Immature natural killer cell (primary cell): ENCODE data around the gene ORC4. TPM values are rescaled to one million over a fixed set of nuclear protein-coding genes. Genes with fewer than 3 reads are reported as not detected.
A peak's percentile ranks its signal among the peaks of the same experiment; 100 is the strongest.

Experiments used
- DNase-seq, 3 donors: peaks; one replicate each; pipeline ENCODE4 v3.0.0; 2022; ENCODE audit warnings: mixed read lengths in 1 of 3
- H3K27ac Mint-ChIP-seq, 6 donors: one replicate each; pipeline ENCODE4 v1.8.0; 2020; ENCODE audit warnings: mixed read lengths in 6 of 6, mild to moderate bottlenecking in 5 of 6, inconsistent platforms in 4 of 6, moderate library complexity in 3 of 6
- H3K27me3 Mint-ChIP-seq, 3 donors: one replicate each; pipeline ENCODE4 v1.8.0; 2020 to 2021; ENCODE audit warnings: low read depth in 3 of 3, mild to moderate bottlenecking in 3 of 3, mixed read lengths in 3 of 3, moderate library complexity in 3 of 3, inconsistent platforms in 1 of 3
- H3K36me3 Mint-ChIP-seq, 3 donors: one replicate each; pipeline ENCODE4 v1.8.0; 2020; ENCODE audit warnings: mixed read lengths in 3 of 3, inconsistent platforms in 2 of 3, mild to moderate bottlenecking in 2 of 3
- H3K4me1 Mint-ChIP-seq, 2 donors: one replicate each; pipeline ENCODE4 v1.8.0; 2020; ENCODE audit warnings: inconsistent platforms in 2 of 2, mild to moderate bottlenecking in 2 of 2, mixed read lengths in 2 of 2, moderate library complexity in 1 of 2
- H3K4me3 Mint-ChIP-seq, 5 donors: one replicate each; pipeline ENCODE4 v1.8.0; 2020; ENCODE audit warnings: mild to moderate bottlenecking in 5 of 5, mixed read lengths in 5 of 5, inconsistent platforms in 3 of 5, moderate library complexity in 3 of 5
- H3K9me3 Mint-ChIP-seq, 6 donors: one replicate each; pipeline ENCODE4 v1.8.0; 2020; ENCODE audit warnings: mild to moderate bottlenecking in 6 of 6, mixed read lengths in 6 of 6, inconsistent platforms in 4 of 6, moderate library complexity in 3 of 6
- polyA plus RNA-seq, 3 donors: library from polyadenylated mRNA; unstranded; fragments of 300-500 nt; fragmentation: Illumina TruSeq; gene quantifications; one replicate each; pipeline ENCODE4 v1.2.3, GENCODE V29; 2021

The ORC4 gene
- polyA plus RNA-seq, 3 donors from 2014 or later, result 26.5 to 57.3 (median 52.3) TPM

DNA sequence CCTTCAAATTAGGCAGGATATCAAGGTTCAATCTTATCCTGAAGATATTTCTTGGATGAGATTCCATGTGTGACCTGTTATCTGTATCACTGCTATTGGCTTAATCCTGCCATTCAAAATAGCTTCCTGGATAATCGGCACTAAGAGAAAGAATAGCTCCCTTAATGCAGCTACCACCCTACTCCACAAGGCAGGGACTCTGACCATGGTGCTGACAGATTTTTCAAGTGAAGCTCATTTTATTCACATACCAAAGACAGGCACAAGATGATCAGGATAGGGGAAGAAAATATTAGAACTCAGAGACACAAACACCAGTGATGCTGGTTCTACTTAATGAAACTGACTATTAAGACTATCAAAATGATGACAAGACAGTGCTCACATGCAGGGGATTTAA, 74.9 kb downstream of the ORC4 start:
- peaks cover 14 to 43% (median 24%) of the 10 kb centered on the region in 3 donors for H3K36me3 Mint-ChIP-seq
- no peak overlapping the region for H3K27ac Mint-ChIP-seq
- H3K4me3 Mint-ChIP-seq, result no peak overlapping the region
- H3K27me3 Mint-ChIP-seq, result no peaks in the 10 kb centered on the region
- H3K4me1 Mint-ChIP-seq, result no peaks in the 10 kb centered on the region
- no peaks in the 10 kb centered on the region for H3K9me3 Mint-ChIP-seq
- no peak for DNase-seq

DNA sequence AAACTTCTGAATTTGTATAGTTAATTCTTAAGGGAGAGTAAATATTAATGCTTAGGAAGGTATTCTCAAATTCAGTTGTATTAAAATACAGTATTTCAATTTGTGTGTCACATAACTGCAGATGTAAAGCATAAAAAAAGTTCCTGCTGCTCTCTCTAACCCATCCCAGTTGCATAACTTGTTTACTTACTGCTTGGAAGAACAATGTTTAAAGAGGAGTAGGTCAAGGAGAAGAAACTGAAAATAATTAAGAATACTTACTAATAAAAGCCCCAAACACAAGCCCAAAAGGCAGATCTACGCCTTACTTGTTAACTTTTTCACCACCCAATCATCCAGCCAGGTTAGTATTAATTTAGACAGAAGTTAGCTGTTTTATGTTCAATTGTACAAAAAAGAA, 81.2 kb downstream of the ORC4 start:
- Mint-ChIP-seq H3K36me3 (peaks cover 3 to 50% (median 11%) of the 10 kb centered on the region in 3 donors), H3K27ac (peak overlapping the region in 1 of 6 donors; percentile 12), H3K4me3 (no peak overlapping the region), H3K4me1 (no peaks in the 10 kb centered on the region), H3K9me3 (no peaks in the 10 kb centered on the region), H3K27me3 (no peaks in the 10 kb centered on the region)
- DNase-seq, result no peak

DNA sequence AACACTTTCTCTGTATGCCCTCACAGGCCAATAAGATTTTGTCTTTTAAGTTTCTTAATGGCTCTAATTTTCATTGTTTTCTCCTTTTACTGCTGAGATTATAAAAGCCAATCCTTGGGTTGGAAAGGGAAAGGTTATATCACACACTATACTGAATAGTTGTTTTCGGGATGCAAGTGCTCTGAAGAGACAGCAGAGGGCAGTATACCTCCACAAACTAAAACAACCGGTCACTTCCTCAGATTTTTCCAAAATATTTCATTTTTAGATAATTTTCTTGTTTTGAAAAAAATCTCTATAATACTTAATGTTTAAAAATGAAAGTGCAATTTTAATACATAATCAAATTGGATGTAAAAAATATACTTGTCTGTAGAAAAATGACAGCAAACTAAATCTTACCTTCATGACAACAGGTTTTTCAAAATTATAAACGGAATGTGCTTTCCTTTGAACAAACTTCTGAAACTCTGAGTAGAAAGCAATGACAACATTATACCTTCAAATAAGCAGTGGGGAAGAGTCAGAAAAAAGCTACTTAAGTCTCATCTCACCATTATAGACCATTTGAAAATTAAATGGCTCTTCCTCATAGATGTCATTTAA, 82.7 kb downstream of the ORC4 start:
- Mint-ChIP-seq H3K9me3 (no peaks in the 10 kb centered on the region), H3K4me3 (no peak overlapping the region), H3K27ac (peak overlapping the region in 1 of 6 donors; percentile 26), H3K4me1 (no peaks in the 10 kb centered on the region), H3K27me3 (no peaks in the 10 kb centered on the region), H3K36me3 (peaks cover 0 to 49% (median 12%) of the 10 kb centered on the region in 3 donors)
- peak; percentile 21 to 28 (median 28) for DNase-seq

DNA sequence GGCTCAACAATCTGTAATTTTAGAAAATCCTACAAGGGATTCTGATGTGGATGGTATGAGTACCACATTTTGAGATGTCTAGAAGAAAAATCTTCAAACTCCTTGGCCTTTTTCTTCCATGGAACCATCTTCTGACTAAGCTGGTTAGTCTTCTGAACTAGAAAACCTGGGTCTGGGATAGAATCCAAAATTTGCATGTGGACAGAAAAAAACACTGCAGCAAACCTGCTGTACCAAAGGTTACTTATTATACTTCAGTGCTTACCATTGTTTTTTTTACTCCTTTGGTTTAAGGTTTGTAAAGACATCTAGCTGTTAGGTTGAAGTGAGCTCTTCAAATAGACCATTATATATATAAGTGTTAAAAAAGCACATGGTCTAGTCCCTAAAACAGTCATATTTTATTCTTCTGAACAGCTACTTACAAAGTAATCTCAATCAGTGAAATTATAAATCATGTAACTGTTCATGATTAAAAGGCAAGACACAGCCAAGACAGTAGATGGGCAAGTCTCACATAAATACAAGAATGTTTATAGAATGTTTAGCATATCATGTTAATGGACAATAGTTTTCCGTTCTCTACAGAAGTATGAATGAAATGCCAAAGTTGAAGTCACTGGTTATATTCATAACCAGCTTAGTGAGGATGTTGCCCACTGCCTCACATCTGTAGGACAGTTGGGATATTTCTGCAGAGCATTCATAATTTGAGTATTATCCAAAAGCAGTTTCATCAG, 85.5 kb downstream of the ORC4 start:
- DNase-seq, result no peak
- Mint-ChIP-seq H3K9me3 (no peaks in the 10 kb centered on the region), H3K4me1 (no peaks in the 10 kb centered on the region), H3K27me3 (no peaks in the 10 kb centered on the region), H3K4me3 (no peak overlapping the region), H3K27ac (no peak overlapping the region), H3K36me3 (peaks cover 0 to 39% (median 12%) of the 10 kb centered on the region in 3 donors)

DNA sequence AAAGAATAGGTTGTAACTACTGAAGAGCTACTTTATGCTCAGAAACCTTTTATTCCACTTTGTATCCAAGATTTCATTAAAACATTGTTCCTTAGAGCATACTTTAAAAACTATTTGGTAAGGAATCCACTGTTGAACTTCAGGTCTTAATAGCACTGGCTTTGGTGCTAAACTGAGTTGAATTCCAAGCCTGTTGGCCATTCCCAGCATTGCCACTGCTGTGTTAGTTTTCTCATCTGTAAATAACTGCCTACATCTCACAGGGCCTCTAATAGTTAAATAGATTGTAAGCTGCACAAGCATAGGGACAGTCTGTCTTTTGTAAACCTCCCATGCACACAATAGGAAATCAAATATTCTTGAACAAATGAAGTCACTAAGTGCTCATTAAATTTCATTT, 86.6 kb downstream of the ORC4 start:
- Mint-ChIP-seq H3K27me3 (no peaks in the 10 kb centered on the region), H3K4me3 (no peak overlapping the region), H3K9me3 (no peaks in the 10 kb centered on the region), H3K36me3 (peaks cover 5 to 36% (median 16%) of the 10 kb centered on the region in 3 donors), H3K27ac (no peak overlapping the region), H3K4me1 (no peaks in the 10 kb centered on the region)
- no peak for DNase-seq

DNA sequence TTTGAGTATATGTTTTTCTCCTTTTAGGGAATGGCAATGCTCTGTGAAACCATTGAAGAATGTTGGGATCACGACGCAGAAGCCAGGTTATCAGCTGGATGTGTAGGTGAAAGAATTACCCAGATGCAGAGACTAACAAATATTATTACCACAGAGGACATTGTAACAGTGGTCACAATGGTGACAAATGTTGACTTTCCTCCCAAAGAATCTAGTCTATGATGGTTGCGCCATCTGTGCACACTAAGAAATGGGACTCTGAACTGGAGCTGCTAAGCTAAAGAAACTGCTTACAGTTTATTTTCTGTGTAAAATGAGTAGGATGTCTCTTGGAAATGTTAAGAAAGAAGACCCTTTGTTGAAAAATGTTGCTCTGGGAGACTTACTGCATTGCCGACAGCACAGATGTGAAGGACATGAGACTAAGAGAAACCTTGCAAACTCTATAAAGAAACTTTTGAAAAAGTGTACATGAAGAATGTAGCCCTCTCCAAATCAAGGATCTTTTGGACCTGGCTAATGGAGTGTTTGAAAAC, 93.4 kb downstream of the ORC4 start:
- Mint-ChIP-seq H3K27me3 (no peaks in the 10 kb centered on the region), H3K27ac (peak overlapping the region in 3 of 6 donors; percentile 2 to 51 (median 34)), H3K36me3 (peaks cover 4 to 16% (median 5%) of the 10 kb centered on the region in 3 donors), H3K9me3 (no peaks in the 10 kb centered on the region), H3K4me1 (no peaks in the 10 kb centered on the region), H3K4me3 (no peak overlapping the region)
- no peak for DNase-seq

DNA sequence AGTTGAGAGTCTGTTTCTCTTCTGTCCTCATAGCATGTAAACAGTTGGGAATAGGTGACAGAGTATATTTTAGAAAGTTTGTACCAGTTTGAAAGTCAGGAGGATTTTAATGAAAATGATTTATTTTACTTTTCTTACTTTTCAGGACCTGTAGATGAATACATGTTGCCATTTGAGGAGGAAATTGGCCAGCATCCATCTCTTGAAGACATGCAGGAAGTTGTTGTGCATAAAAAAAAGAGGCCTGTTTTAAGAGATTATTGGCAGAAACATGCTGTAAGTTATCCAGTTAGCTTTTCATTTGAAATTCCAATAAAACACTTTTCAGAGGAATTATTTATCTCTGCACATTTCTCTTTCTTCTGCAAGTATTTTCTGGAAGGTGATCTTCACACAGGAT, 94.7 kb downstream of the ORC4 start:
- Mint-ChIP-seq H3K27ac (peak overlapping the region in 4 of 6 donors; percentile 9 to 42 (median 18)), H3K27me3 (peaks cover 0 to 2% (median 0%) of the 10 kb centered on the region in 3 donors), H3K9me3 (no peaks in the 10 kb centered on the region), H3K4me1 (no peaks in the 10 kb centered on the region), H3K36me3 (peaks cover 7 to 20% (median 9%) of the 10 kb centered on the region in 3 donors), H3K4me3 (no peak overlapping the region)
- DNase-seq, result no peak

DNA sequence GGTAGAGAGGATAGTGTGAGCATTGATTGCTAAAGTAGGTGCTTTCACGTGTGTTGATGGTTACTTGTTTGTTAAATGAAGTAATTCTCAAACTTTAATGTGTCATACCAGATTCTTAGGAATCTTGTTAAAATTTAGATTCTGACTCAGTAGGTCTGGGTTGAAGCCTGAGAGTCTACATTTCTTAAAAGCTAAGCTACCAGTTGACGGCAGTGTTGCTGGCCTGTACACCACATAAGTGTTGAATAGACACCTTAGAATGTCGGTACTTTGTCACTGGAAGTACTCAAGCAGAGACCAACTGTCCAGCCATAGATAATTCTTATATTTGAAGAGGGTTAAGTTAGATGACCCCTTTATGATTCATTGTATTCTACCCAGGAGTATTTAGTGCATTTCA, 95.9 kb downstream of the ORC4 start:
- no peak overlapping the region for H3K4me3 Mint-ChIP-seq
- peaks cover 4 to 23% (median 6%) of the 10 kb centered on the region in 3 donors for H3K36me3 Mint-ChIP-seq
- H3K9me3 Mint-ChIP-seq, result no peaks in the 10 kb centered on the region
- no peak for DNase-seq
- peaks cover 0 to 2% (median 0%) of the 10 kb centered on the region in 3 donors for H3K27me3 Mint-ChIP-seq
- no peaks in the 10 kb centered on the region for H3K4me1 Mint-ChIP-seq
- peak overlapping the region in 1 of 6 donors; percentile 25 for H3K27ac Mint-ChIP-seq

DNA sequence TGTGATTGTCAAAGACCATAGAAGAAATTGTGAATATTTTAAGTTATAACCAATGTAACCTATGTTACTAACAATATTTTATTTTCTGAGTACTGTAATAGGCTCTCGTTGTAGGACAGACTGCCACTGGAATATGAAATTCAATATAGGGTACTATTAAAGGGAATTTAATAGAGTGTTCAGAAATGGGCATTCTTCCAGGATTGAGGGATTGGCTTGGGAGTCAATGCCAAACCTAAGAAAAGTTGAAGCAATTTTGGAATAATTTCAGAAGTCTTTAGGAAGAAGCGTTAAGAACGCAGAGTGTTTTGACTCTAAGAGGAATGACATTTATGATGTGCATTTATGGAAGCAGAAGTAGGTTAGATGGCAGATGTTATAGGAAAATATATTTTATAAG, 96.7 kb downstream of the ORC4 start:
- Mint-ChIP-seq H3K36me3 (peaks cover 7 to 28% (median 10%) of the 10 kb centered on the region in 3 donors), H3K4me3 (no peak overlapping the region), H3K9me3 (no peaks in the 10 kb centered on the region), H3K4me1 (no peaks in the 10 kb centered on the region), H3K27ac (no peak overlapping the region), H3K27me3 (peaks cover 0 to 2% (median 0%) of the 10 kb centered on the region in 3 donors)
- no peak for DNase-seq

DNA sequence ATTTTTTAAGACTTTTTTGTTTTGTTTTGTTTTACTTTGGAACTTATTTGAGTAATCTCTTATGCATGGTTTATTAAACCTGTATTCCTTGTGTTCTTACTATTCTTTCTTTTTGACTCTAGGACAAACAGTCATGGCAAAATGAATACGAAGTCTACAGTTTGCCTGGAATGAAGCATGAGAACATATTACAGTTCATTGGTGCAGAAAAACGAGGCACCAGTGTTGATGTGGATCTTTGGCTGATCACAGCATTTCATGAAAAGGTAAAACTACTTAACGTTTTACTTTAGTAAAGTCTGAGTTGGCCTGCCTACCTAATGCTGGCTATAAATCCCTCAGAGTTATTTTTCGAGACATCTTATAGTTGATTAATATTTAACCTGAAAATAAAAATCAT, 103.4 kb downstream of the ORC4 start:
- no peak overlapping the region for H3K27ac Mint-ChIP-seq
- peaks cover 0 to 2% (median 0%) of the 10 kb centered on the region in 3 donors for H3K27me3 Mint-ChIP-seq
- no peak for DNase-seq
- no peaks in the 10 kb centered on the region for H3K9me3 Mint-ChIP-seq
- peaks cover 7 to 30% (median 15%) of the 10 kb centered on the region in 3 donors for H3K36me3 Mint-ChIP-seq
- no peak overlapping the region for H3K4me3 Mint-ChIP-seq
- H3K4me1 Mint-ChIP-seq, result peaks cover 0 to 9% of the 10 kb centered on the region in 2 donors

DNA sequence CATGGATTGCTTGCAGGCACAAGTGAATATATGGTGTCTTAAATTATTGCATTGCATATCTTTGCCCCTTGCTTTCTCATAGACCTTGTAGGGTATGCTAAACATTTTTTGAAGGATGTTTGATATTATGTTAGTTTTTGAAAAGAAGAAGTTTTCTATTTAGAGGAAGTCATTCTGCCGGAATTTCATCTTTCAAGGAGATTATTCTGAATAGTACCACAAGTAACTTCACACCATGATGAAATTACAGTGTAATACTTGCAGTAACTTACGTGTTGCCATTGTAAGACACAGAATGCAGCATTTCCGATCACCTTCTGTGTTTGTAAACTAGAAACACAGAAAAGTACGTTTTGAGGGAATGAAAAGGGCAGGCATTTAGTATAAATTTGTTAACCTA, 103.8 kb downstream of the ORC4 start:
- H3K36me3 Mint-ChIP-seq, result peaks cover 7 to 30% (median 15%) of the 10 kb centered on the region in 3 donors
- H3K27ac Mint-ChIP-seq, result no peak overlapping the region
- peaks cover 0 to 9% of the 10 kb centered on the region in 2 donors for H3K4me1 Mint-ChIP-seq
- no peak for DNase-seq
- peaks cover 0 to 2% (median 0%) of the 10 kb centered on the region in 3 donors for H3K27me3 Mint-ChIP-seq
- no peak overlapping the region for H3K4me3 Mint-ChIP-seq
- H3K9me3 Mint-ChIP-seq, result no peaks in the 10 kb centered on the region

DNA sequence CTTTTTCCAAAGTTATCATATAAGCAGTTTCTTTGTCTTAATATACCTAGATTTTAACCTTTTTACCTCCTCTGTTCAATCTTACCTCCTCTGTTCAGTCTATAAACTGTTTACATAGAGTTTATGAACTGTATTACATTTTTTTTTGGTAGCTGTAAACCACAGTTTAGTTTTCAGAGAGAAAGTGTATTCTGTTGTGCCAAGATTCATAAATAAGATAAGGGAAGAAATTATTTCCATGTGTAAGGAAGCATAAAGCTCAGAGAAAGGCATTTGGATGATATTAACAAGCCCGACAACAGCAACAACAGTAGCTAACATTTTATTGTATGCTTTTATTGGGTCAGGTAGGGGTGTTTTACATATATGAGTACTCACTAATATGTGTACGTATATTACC, 104.5 kb downstream of the ORC4 start:
- DNase-seq, result no peak
- Mint-ChIP-seq H3K36me3 (peaks cover 4 to 26% (median 11%) of the 10 kb centered on the region in 3 donors), H3K27me3 (no peaks in the 10 kb centered on the region), H3K9me3 (no peaks in the 10 kb centered on the region), H3K4me1 (peaks cover 0 to 9% of the 10 kb centered on the region in 2 donors), H3K27ac (no peak overlapping the region), H3K4me3 (no peak overlapping the region)

DNA sequence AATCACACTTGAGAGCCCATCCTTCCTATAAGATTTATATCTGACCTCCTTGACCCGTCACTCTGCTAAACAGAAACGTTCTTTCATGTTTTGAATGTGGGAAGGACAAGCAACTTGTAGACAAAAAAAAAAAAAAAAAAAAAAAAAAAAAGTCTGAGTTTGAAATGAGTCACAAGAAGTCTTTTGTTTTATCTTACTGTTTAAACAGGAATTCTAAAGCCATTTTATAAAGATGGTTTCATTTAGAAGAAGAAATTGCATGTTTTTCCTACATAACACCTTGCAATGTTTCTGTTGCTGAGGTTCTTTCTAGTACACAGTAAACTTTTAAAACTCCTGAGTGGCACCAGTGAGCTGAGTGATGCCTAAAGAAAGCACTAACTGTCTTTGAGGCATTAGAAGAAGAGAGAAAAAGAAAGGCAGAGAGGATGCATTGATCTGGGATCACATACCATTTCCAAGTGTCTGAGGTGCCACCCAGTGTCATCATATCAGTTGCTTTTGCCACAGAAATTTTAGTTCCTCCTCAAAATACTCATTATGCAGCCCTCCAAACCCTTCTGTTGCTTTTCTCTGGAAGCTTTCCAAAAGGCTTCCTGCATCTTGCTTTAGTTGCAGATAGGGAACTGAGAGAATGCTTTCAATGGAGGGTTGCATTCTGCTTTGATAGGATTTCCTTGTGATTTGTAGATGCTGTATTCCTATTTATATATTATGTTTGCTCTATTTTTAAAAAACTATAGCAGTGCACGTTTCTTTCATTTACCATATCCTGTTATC, 106.6 kb downstream of the ORC4 start:
- Mint-ChIP-seq H3K27ac (no peak overlapping the region), H3K27me3 (no peaks in the 10 kb centered on the region)

More for the DNA sequence above, 106.6 kb downstream of the ORC4 start:
- H3K4me1 Mint-ChIP-seq, result peaks cover 0 to 13% of the 10 kb centered on the region in 2 donors
- peaks cover 0 to 16% (median 4%) of the 10 kb centered on the region in 3 donors for H3K36me3 Mint-ChIP-seq
- H3K9me3 Mint-ChIP-seq, result no peaks in the 10 kb centered on the region
- DNase-seq, result no peak
- no peak overlapping the region for H3K4me3 Mint-ChIP-seq
